Measurements from ENCODE around the gene DHX36. TPM values are rescaled to one million over a fixed set of nuclear protein-coding genes. Genes with fewer than 3 reads are reported as not detected.

Gene DHX36
- total RNA-seq, 4 donors from 2014 or later: 48.4 to 90.2 (median 65.9) TPM

Small RNAs within 50 kb of the gene (small RNA-seq; reads per million reads assigned to genes)
- not detected for gene RF01210

Other genes starting within 250 kb of the DHX36 start
- 10 to 100 TPM; 12.0 to 26.9 (median 14.1) TPM for gene ARHGEF26, start 203.1 kb downstream of the DHX36 start, total RNA-seq
- gene GPR149, start 105.7 kb upstream of the DHX36 start, total RNA-seq: not detected